ENCODE data around the gene ZNF222. TPM values are rescaled to one million over a fixed set of nuclear protein-coding genes. Genes with fewer than 3 reads are reported as not detected.

Gene ZNF222
- total and polyA plus RNA-seq, 2 of the 4 experiments (the other 2 are of a cell fraction), result 3.2 to 7.0 TPM

DNA sequence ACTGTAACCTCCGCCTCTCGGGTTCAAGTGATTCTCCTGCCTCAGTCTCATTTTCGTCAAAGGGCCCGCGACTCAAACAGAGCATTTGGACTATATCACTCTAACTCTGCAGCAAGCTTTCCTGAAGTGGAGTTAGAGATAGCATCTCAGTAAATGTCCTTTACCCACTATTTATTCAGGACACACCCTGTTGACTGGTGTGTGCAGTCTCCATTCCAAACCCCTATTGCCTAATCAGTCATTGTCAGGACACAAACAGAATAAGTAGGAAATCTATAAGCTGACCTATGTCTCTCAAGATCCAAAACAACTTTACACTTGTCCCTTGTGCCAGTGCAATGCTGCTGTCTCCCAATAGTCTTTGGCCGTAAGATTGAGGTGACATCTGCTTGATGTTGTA, 1.4 kb downstream of the ZNF222 start:
- Histone ChIP-seq H3K9me1 (ENCODE audit: insufficient read depth, low read length) (peaks cover 8% of the 10 kb centered on the region; the same call in 1 of the 2 replicates), H4K8ac (ENCODE audit: low read depth in 2 of 2, low read length in 2 of 2) (no peak overlapping the region), H2AK5ac (ENCODE audit: low read depth, low read length) (no peak overlapping the region), H2BK120ac (ENCODE audit: low read depth, low read length) (no peak overlapping the region), H2BK20ac (ENCODE audit: low read depth, low read length) (no peak overlapping the region), H3K9me3 (ENCODE audit: control insufficient read depth, insufficient read depth, low read length) (peaks cover 17% of the 10 kb centered on the region), H3K23ac (ENCODE audit: low read depth, low read length) (no peak overlapping the region), H3K9ac (ENCODE audit: low read depth, low read length) (no peak overlapping the region), H2AFZ (replicated peaks; ENCODE audit: low read length, poor library complexity) (no peak overlapping the region), H3K4ac (ENCODE audit: low read depth, low read length) (no peak overlapping the region), H2AK9ac (replicated peaks; ENCODE audit: low read depth, low read length, poor library complexity) (no peak overlapping the region), H3K56ac (ENCODE audit: extremely low read depth, insufficient read depth, low read length) (no peak overlapping the region), H3K36me3 (ENCODE audit: control insufficient read depth, insufficient read depth, low read length) (peaks cover 29% of the 10 kb centered on the region), H3K27me3 (ENCODE audit: control insufficient read depth, insufficient read depth, low read length) (no peaks in the 10 kb centered on the region), H4K5ac (ENCODE audit: low read depth, low read length) (no peak overlapping the region), H3K14ac (replicated peaks; ENCODE audit: low read depth, low read length) (no peak overlapping the region), H4K91ac (ENCODE audit: insufficient read depth, low read depth, low read length) (no peak overlapping the region), H3K79me1 (ENCODE audit: low read depth in 1 of 2, low read length in 2 of 2) (peaks cover 15 to 27% of the 10 kb centered on the region in 2 experiments), H3K27ac (ENCODE audit: insufficient read depth, low read length) (no peak overlapping the region), H4K20me1 (ENCODE audit: insufficient read depth, low read length) (no peaks in the 10 kb centered on the region), H3K4me2 (ENCODE audit: low read depth, low read length) (no peak overlapping the region), H2BK5ac (ENCODE audit: low read depth, low read length, poor library complexity, severe bottlenecking) (no peak overlapping the region), H3K4me3 (ENCODE audit: insufficient read depth, low read depth, low read length) (no peak overlapping the region), H2BK15ac (ENCODE audit: low read depth, low read length) (no peak overlapping the region), H3K18ac (ENCODE audit: low read depth, low read length) (no peak overlapping the region), H3K4me1 (ENCODE audit: control insufficient read depth, insufficient read depth, low read length) (no peaks in the 10 kb centered on the region; the same call in 1 of the 2 replicates)
- BruUV-seq (replicated peaks), result no TSS peak
- dilution Hi-C loops (cut with HindIII; ENCODE audit: low sequenced_read_pairs, unreplicated experiment) (no loop called here), in situ Hi-C loops (cut with MboI; ENCODE audit: low sequenced_read_pairs) (no loop called here), intact Hi-C loops (cut with micrococcal nuclease) (no loop called here)
- ChIA-PET POLR2A (ENCODE audit: unreplicated experiment) (no interaction called here), CTCF (no interaction called here)
- ATAC-seq (ENCODE audit: low read depth) (no peak), DNase-seq (no peak)
- TF ChIP-seq FOS (IDR thresholded peaks at IDR 0.05; ENCODE audit: low read depth, low read length) (no peak), MAFK (IDR thresholded peaks at IDR 0.05; ENCODE audit: low read depth, low read length) (no peak), MAZ (IDR thresholded peaks at IDR 0.05; ENCODE audit: borderline replicate concordance, low read depth, low read length) (no peak), RFX5 (IDR thresholded peaks at IDR 0.05; ENCODE audit: low read depth, low read length) (no peak), CHD1 (IDR thresholded peaks at IDR 0.05; ENCODE audit: low read depth, low read length) (no peak), RCOR1 (IDR thresholded peaks at IDR 0.05; ENCODE audit: insufficient replicate concordance, low read length) (no peak), BHLHE40 (IDR thresholded peaks at IDR 0.05; ENCODE audit: low read depth, low read length) (no peak), CEBPB (IDR thresholded peaks at IDR 0.05; ENCODE audit: low read depth, low read length) (no peak)
- TF ChIP-seq, protein P1, sequence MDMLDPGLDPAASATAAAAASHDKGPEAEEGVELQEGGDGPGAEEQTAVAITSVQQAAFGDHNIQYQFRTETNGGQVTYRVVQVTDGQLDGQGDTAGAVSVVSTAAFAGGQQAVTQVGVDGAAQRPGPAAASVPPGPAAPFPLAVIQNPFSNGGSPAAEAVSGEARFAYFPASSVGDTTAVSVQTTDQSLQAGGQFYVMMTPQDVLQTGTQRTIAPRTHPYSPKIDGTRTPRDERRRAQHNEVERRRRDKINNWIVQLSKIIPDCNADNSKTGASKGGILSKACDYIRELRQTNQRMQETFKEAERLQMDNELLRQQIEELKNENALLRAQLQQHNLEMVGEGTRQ (IDR thresholded peaks at IDR 0.05; ENCODE audit: low read depth, low read length), result no peak
- TF ChIP-seq, protein P2, sequence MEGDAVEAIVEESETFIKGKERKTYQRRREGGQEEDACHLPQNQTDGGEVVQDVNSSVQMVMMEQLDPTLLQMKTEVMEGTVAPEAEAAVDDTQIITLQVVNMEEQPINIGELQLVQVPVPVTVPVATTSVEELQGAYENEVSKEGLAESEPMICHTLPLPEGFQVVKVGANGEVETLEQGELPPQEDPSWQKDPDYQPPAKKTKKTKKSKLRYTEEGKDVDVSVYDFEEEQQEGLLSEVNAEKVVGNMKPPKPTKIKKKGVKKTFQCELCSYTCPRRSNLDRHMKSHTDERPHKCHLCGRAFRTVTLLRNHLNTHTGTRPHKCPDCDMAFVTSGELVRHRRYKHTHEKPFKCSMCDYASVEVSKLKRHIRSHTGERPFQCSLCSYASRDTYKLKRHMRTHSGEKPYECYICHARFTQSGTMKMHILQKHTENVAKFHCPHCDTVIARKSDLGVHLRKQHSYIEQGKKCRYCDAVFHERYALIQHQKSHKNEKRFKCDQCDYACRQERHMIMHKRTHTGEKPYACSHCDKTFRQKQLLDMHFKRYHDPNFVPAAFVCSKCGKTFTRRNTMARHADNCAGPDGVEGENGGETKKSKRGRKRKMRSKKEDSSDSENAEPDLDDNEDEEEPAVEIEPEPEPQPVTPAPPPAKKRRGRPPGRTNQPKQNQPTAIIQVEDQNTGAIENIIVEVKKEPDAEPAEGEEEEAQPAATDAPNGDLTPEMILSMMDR (conservative IDR thresholded peaks at IDR 0.05; ENCODE audit: low read depth, low read length), result no peak
- 100% methylated on average over 1 of the region's 6 CpGs; no CpG with 5 or more reads in 1 of the 2 experiments for WGBS, 2 experiments (ENCODE audit: extremely low coverage in 2 of 2, insufficient read length in 1 of 2)
